ENCODE results near the gene IQSEC1. TPM values are rescaled to one million over a fixed set of nuclear protein-coding genes. Genes with fewer than 3 reads are reported as not detected.

Gene IQSEC1
- total RNA-seq, 1 donor from 2014 or later = 211 TPM

DNA sequence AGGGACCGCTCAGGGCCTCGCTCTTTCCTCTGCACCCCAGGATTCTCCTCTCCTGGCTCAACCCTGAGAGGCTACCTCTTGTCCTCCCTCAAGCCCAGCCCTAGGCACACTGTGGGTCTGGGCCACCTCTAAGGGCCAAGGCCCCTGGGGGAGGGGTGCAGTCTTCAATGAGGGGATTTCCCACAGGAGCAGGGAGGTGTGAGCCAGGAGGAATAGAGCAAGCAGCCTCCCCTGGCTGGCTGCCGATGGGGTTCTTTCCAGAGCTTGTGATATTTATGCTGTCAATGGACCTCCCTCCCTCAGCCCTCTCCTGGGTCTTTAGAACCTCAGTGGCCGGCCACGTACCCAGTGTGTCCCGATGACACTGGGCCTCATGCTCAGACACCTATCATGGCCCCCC is 132.4 kb downstream of the IQSEC1 start:
- Mint-ChIP-seq H3K27me3 (ENCODE audit: unreplicated experiment) (peaks cover 20% of the 10 kb centered on the region), H3K36me3 (ENCODE audit: unreplicated experiment) (no peaks in the 10 kb centered on the region), H3K27ac (ENCODE audit: unreplicated experiment) (no peak overlapping the region), H3K9me3 (ENCODE audit: unreplicated experiment) (peaks cover 29% of the 10 kb centered on the region), H3K4me3 (ENCODE audit: unreplicated experiment) (no peak overlapping the region), H3K4me1 (ENCODE audit: low read depth, unreplicated experiment) (peaks cover 21% of the 10 kb centered on the region)
- TF ChIP-seq, protein P1, sequence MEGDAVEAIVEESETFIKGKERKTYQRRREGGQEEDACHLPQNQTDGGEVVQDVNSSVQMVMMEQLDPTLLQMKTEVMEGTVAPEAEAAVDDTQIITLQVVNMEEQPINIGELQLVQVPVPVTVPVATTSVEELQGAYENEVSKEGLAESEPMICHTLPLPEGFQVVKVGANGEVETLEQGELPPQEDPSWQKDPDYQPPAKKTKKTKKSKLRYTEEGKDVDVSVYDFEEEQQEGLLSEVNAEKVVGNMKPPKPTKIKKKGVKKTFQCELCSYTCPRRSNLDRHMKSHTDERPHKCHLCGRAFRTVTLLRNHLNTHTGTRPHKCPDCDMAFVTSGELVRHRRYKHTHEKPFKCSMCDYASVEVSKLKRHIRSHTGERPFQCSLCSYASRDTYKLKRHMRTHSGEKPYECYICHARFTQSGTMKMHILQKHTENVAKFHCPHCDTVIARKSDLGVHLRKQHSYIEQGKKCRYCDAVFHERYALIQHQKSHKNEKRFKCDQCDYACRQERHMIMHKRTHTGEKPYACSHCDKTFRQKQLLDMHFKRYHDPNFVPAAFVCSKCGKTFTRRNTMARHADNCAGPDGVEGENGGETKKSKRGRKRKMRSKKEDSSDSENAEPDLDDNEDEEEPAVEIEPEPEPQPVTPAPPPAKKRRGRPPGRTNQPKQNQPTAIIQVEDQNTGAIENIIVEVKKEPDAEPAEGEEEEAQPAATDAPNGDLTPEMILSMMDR (IDR thresholded peaks at IDR 0.05; ENCODE audit: partially characterized antibody, unreplicated experiment) = no peak
- DNase-seq = no peak

DNA sequence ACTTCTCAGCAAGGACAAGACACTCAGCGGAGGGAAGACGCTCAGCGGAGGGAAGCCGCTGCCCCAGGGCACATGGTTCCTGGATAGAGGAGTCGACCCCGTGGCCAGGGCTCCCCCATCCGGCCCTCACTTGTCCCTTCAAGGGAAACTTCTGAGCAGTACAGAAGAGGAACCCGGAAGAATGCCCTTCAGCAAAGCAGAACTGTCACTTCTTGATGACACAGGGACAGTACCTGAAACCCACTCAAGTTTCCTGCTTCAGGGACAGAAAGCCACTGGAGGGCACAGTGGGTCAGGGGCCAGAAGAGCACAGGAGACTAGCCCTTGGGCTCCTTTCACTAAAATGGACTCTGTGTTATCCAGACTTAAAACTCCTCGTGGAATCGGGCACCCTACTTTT is 134.1 kb downstream of the IQSEC1 start:
- H3K27ac Mint-ChIP-seq (ENCODE audit: unreplicated experiment) = no peak overlapping the region
- DNase-seq = no peak

DNA sequence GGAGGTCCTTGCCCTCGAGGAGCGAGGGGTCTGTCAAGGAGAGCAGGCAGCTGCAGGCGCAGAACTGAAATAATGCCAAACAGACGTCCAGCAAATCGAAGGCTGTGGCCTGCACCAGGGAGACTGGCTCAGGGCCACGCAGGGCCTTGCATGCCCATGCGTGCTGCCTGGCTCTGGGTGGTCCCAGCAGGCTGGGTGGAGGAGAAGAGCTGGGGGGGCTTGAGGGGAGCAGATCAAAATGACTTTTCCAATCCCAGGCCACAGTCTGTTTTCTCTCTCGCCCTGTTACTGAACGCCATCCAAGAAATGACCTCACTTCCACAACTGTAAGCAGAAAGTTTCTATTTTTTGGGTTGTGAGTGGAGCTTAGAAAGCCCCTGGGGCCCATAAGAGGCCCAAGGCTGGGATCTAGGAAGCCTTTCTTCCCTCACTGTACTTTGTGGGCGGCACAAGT is 134.9 kb downstream of the IQSEC1 start:
- peaks cover 22% of the 10 kb centered on the region for H3K27me3 Mint-ChIP-seq (ENCODE audit: unreplicated experiment)
- peaks cover 36% of the 10 kb centered on the region for H3K9me3 Mint-ChIP-seq (ENCODE audit: unreplicated experiment)
- TF ChIP-seq, protein P1 (IDR thresholded peaks at IDR 0.05; ENCODE audit: partially characterized antibody, unreplicated experiment) = no peak
- H3K4me3 Mint-ChIP-seq (ENCODE audit: unreplicated experiment) = no peak overlapping the region
- H3K27ac Mint-ChIP-seq (ENCODE audit: unreplicated experiment) = no peak overlapping the region
- H3K36me3 Mint-ChIP-seq (ENCODE audit: unreplicated experiment) = no peaks in the 10 kb centered on the region
- H3K4me1 Mint-ChIP-seq (ENCODE audit: low read depth, unreplicated experiment) = peaks cover 25% of the 10 kb centered on the region
- DNase-seq = no peak

More for the DNA sequence above, 134.1 kb downstream of the IQSEC1 start:
- H3K27me3 Mint-ChIP-seq (ENCODE audit: unreplicated experiment) = peaks cover 20% of the 10 kb centered on the region
- H3K36me3 Mint-ChIP-seq (ENCODE audit: unreplicated experiment) = no peaks in the 10 kb centered on the region
- peaks cover 18% of the 10 kb centered on the region for H3K4me1 Mint-ChIP-seq (ENCODE audit: low read depth, unreplicated experiment)
- H3K4me3 Mint-ChIP-seq (ENCODE audit: unreplicated experiment) = no peak overlapping the region
- peaks cover 31% of the 10 kb centered on the region for H3K9me3 Mint-ChIP-seq (ENCODE audit: unreplicated experiment)
- TF ChIP-seq, protein P1 (IDR thresholded peaks at IDR 0.05; ENCODE audit: partially characterized antibody, unreplicated experiment) = no peak

DNA sequence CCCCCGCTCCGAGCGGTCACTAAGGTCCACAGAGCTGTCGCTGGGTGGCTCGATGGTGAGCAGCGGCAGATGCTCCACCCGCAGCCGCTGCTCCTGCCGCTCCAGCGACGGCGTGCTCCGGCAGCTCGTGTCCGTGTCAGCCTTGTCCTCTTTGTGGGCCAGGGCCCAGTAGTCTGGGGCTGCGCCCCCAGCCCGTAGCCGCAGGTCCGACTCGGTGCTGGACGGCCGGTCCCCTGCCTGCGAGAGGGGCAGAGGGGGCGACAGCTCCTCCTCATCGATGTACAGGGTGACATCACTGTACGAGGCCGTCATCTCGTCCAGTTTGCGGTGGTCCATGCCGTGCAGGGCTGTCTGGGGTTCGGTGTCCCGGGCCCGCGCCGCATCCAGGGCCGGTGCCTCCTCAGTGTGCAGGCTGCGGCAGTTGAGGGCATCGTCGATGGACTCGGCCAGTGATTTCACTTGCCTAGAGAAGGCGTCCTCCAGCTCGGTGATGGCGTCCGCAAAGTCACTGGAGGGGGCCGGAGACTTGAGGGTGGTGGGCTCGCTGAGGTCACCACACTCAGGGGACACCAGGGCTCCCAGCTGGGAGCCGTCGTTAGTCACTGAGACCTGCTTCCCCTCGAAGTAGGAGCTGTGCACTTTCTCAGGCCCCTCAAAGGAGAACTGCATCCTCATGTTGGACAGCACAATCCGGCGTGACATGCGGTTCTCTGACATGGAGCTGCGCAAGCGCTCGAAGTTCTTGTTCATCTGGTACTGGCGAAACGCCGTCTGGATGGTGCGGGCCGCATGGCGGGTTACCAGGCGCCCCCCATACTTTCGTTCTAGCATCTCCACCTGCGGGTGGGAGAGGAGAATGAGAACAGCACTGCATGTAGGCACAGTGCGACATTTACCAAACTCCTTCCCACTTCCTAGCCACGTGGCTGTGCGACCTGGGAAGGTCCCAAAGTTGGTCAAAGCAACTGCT is 137.1 kb downstream of the IQSEC1 start:
- Mint-ChIP-seq H3K4me3 (ENCODE audit: unreplicated experiment) (no peak overlapping the region), H3K4me1 (ENCODE audit: low read depth, unreplicated experiment) (peaks cover 32% of the 10 kb centered on the region), H3K36me3 (ENCODE audit: unreplicated experiment) (no peaks in the 10 kb centered on the region), H3K27me3 (ENCODE audit: unreplicated experiment) (peaks cover 30% of the 10 kb centered on the region), H3K9me3 (ENCODE audit: unreplicated experiment) (peaks cover 39% of the 10 kb centered on the region), H3K27ac (ENCODE audit: unreplicated experiment) (no peak overlapping the region)
- DNase-seq = no peak
- TF ChIP-seq, protein P1 (IDR thresholded peaks at IDR 0.05; ENCODE audit: partially characterized antibody, unreplicated experiment) = no peak

Data from glutamatergic neuron (in vitro differentiated cells).